DND-41 (cell line): ENCODE results near the gene HECW1.

Experiments used
- ATAC-seq: fragments of 200-7000 bp; cut with Tn5 transposase; 3 replicates; pipeline ENCODE4 v1.9.1; 2021; ENCODE audit warnings: low read depth; ENCODE audit not compliant: insufficient read depth
- DNase-seq: peaks from one replicate; pipeline ENCODE4 v3.0.0-alpha.2; 2020
- H2AFZ ChIP-seq: 2 replicates; pipeline ENCODE4 v1.6.0; 2012; ENCODE audit warnings: low read depth, low read length
- H3K27ac ChIP-seq: 2 replicates; pipeline ENCODE4 v1.5.1; 2012; ENCODE audit warnings: low read length, inconsistent platforms
- H3K27me3 ChIP-seq: fragments of 200-600 bp; sonication (generic); 2 replicates; pipeline ENCODE4 v1.6.0; 2012; ENCODE audit warnings: low read length, mild to moderate bottlenecking, inconsistent platforms; ENCODE audit not compliant: insufficient read depth, poor library complexity
- H3K36me3 ChIP-seq: 2 replicates; pipeline ENCODE4 v1.5.1; 2012; ENCODE audit warnings: low read length, inconsistent platforms; ENCODE audit not compliant: insufficient read depth
- H3K4me1 ChIP-seq: 2 replicates; pipeline ENCODE4 v1.5.1; 2012; ENCODE audit warnings: mild to moderate bottlenecking, low read length; ENCODE audit not compliant: insufficient read depth
- H3K4me2 ChIP-seq: 2 replicates; pipeline ENCODE4 v1.6.0; 2012; ENCODE audit warnings: mild to moderate bottlenecking, moderate library complexity, low read length, inconsistent platforms; ENCODE audit not compliant: insufficient read depth
- H3K4me3 ChIP-seq, 2 experiments: fragments of 200-600 bp in 1 of 2; shearing (Covaris generic) in 1 of 2; 2 replicates each; pipeline ENCODE4 v1.5.1; 2012 to 2016; ENCODE audit warnings: inconsistent platforms in 2 of 2, low read length in 2 of 2, mild to moderate bottlenecking in 2 of 2, low read depth in 1 of 2, moderate library complexity in 1 of 2
- H3K79me2 ChIP-seq: 2 replicates; pipeline ENCODE4 v1.6.0; 2012; ENCODE audit warnings: low read length, inconsistent platforms; ENCODE audit not compliant: insufficient read depth
- H3K9ac ChIP-seq: 2 replicates; pipeline ENCODE4 v1.6.0; 2012; ENCODE audit warnings: low read depth, mild to moderate bottlenecking, inconsistent platforms, low read length, moderate library complexity
- H3K9me3 ChIP-seq: 2 replicates; pipeline ENCODE4 v1.5.1; 2012; ENCODE audit warnings: low read length, moderate library complexity, mild to moderate bottlenecking, inconsistent platforms; ENCODE audit not compliant: insufficient read depth, severe bottlenecking
- H4K20me1 ChIP-seq: 2 replicates; pipeline ENCODE4 v1.6.0; 2012; ENCODE audit warnings: low read length; ENCODE audit not compliant: insufficient read depth
- EZH2 ChIP-seq: IDR thresholded peaks from 3 replicates; pipeline ENCODE4 v1.6.1; 2012; ENCODE audit warnings: borderline replicate concordance, low read depth, mild to moderate bottlenecking, moderate library complexity, low read length, inconsistent platforms; ENCODE audit not compliant: severe bottlenecking
- TF ChIP-seq, protein P1 (sequence below): IDR thresholded peaks from 2 replicates; pipeline ENCODE4 v1.5.1; 2012; ENCODE audit warnings: borderline replicate concordance, low read length, moderate library complexity, mild to moderate bottlenecking; ENCODE audit not compliant: poor library complexity, severe bottlenecking; ENCODE audit errors: extremely low read depth

Gene HECW1

DNA sequence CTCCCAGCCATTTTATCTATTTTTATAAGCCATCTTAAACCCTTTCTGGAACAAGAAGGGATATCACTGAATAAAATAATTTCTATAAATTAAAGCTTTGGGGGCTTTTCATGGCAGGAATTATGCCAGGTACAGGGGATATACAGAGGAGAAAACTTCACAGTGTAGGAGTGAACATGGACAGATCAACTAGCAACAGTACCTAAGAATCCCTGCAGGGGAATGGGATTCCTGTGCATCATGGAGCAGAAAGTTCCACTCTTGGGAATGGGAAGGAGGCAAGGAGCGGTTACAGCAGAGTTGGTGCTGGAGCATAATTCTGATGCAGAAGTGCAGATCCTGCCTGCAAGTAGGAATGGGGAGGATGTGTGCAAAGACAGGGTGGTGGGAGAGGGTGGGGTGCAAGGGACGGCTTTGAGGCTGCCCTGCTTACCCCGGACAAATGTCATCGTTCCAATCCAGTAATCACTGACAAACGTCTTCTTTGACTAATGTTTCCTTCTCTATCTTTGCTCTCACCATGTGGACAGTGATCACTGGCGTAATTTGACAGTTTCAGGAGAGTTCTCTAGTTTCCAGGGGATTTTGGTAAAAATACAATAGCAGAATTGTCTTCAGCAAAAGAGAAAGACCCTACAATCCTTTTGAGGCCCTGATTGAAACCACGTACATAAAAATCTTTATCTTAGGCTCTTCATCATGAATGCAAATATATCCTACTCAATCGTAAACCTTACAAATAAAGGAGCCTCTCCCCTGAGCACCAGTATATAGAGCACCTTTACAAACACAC is 196.7 kb downstream of the HECW1 start:
- no peaks in the 10 kb centered on the region for H3K36me3 ChIP-seq
- no peaks in the 10 kb centered on the region for H3K79me2 ChIP-seq
- no peak for ATAC-seq
- no peak overlapping the region for H3K9ac ChIP-seq
- DNase-seq, result no peak
- no peak overlapping the region for H3K27ac ChIP-seq
- TF ChIP-seq EZH2, result no peak
- TF ChIP-seq, protein P1, sequence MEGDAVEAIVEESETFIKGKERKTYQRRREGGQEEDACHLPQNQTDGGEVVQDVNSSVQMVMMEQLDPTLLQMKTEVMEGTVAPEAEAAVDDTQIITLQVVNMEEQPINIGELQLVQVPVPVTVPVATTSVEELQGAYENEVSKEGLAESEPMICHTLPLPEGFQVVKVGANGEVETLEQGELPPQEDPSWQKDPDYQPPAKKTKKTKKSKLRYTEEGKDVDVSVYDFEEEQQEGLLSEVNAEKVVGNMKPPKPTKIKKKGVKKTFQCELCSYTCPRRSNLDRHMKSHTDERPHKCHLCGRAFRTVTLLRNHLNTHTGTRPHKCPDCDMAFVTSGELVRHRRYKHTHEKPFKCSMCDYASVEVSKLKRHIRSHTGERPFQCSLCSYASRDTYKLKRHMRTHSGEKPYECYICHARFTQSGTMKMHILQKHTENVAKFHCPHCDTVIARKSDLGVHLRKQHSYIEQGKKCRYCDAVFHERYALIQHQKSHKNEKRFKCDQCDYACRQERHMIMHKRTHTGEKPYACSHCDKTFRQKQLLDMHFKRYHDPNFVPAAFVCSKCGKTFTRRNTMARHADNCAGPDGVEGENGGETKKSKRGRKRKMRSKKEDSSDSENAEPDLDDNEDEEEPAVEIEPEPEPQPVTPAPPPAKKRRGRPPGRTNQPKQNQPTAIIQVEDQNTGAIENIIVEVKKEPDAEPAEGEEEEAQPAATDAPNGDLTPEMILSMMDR, result no peak
- H4K20me1 ChIP-seq, result no peaks in the 10 kb centered on the region
- H3K4me3 ChIP-seq, result no peak overlapping the region
- H3K9me3 ChIP-seq, result no peaks in the 10 kb centered on the region
- H3K27me3 ChIP-seq, result no peaks in the 10 kb centered on the region
- no peak overlapping the region for H2AFZ ChIP-seq
- H3K4me1 ChIP-seq, result no peaks in the 10 kb centered on the region
- no peak overlapping the region for H3K4me2 ChIP-seq

DNA sequence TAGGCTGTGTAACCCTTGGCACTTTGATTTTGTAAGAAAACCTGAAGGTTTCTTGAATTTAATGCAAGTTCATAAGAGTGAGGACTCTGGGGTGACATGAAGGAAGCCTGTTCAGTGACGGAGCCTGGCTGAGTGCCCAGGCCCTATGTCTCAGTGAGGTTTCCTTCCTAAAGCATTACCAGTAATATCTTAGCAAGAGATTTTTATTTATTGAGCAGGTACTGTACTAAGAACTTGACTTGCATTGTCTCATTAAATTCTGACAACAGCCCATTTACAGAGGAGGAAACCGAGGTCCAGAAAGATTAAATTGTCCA is 197.2 kb downstream of the HECW1 start:
- no peak for DNase-seq
- ATAC-seq, result no peak
- Histone ChIP-seq H3K4me1 (no peaks in the 10 kb centered on the region), H4K20me1 (no peaks in the 10 kb centered on the region), H3K4me3 (no peak overlapping the region), H3K27ac (no peak overlapping the region), H3K27me3 (no peaks in the 10 kb centered on the region), H3K9me3 (no peaks in the 10 kb centered on the region), H3K4me2 (no peak overlapping the region), H3K79me2 (no peaks in the 10 kb centered on the region), H3K36me3 (no peaks in the 10 kb centered on the region), H3K9ac (no peak overlapping the region), H2AFZ (no peak overlapping the region)
- TF ChIP-seq, protein P1, result no peak
- TF ChIP-seq EZH2, result no peak

DNA sequence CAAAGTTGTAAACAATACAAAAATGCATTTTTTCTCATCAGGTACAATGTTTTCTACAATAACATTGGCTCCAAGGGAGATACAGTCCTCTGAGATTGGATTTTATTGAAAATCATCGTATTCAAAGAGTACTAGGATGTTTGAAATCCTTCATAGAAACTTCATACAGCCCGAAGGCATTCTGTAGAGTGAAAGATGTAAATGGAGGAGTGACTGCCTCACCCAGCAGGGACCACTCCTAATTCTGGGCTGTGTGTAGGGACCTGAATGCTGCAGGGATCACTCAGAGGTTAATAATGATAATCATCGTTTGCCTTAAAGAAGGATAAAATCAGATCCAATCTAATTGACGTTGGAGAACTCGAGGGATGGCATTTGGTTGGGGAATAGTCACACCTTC is 198.6 kb downstream of the HECW1 start:
- no peak overlapping the region for H3K4me3 ChIP-seq
- H4K20me1 ChIP-seq, result no peaks in the 10 kb centered on the region
- H3K27ac ChIP-seq, result no peak overlapping the region
- H3K79me2 ChIP-seq, result no peaks in the 10 kb centered on the region
- H3K4me1 ChIP-seq, result no peaks in the 10 kb centered on the region
- no peak for ATAC-seq
- no peak for TF ChIP-seq EZH2
- TF ChIP-seq, protein P1, result no peak
- no peaks in the 10 kb centered on the region for H3K9me3 ChIP-seq
- no peak overlapping the region for H2AFZ ChIP-seq
- no peak overlapping the region for H3K9ac ChIP-seq
- no peak for DNase-seq
- H3K4me2 ChIP-seq, result no peak overlapping the region
- no peaks in the 10 kb centered on the region for H3K36me3 ChIP-seq
- no peaks in the 10 kb centered on the region for H3K27me3 ChIP-seq
